Erythroblast (primary cell): Measurements from ENCODE around the gene SCN1B.

Source experiments
- GATA1 ChIP-seq: IDR thresholded peaks from 2 replicates; pipeline ENCODE4 v1.6.1; 2011; ENCODE audit warnings: low read depth, mild to moderate bottlenecking, control low read depth, low read length, moderate library complexity
- POLR2A ChIP-seq: IDR thresholded peaks from 2 replicates; pipeline ENCODE4 v1.6.1; 2011; ENCODE audit warnings: mild to moderate bottlenecking, low read length

GRCh38 chr19:34998777-34999497, 31.3 kb upstream of the SCN1B start:
- TF ChIP-seq POLR2A (no peak), GATA1 (no peak)
